ENCODE results near the gene CAMTA1.
"Not testable (repeated sequence)": the region's sequence is repeated elsewhere in the genome, so short reads cannot be mapped to it uniquely, and the experiment has no call there.

CAMTA1 gene

DNA sequence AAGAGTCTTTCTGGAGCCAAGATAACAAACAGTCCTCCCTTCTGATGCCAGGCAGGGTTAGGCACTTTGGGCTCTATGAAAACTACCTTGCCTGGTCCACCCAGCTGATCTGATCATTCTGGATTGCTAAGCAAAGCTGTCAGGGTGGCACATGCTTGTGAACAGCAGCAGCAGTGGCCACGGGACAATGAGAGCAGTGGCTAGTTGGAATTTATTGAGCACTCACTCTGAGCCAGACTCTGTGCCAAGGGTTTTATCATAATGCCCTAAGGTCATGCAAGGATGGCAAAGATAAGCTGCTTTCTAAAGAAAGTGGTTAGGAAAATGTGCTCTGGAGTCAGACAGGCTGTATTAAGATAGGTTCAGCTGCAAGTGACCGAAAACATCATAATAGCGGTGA lies 595.5 kb downstream of the CAMTA1 start:
- H3K9me3 ChIP-seq (replicated peaks in 1 of 11): peaks cover 0 to 7% (median 4%) of the 10 kb centered on the region in 11 experiments; a peak in 6 of 22 replicates
- peaks cover 0 to 8% (median 0%) of the 10 kb centered on the region in 10 experiments; a peak in 1 of 20 replicates for H3K4me1 ChIP-seq
- H3K27ac ChIP-seq: no peak overlapping the region
- H3K4me2 ChIP-seq: no peak overlapping the region
- no peaks in the 10 kb centered on the region for H3K36me3 ChIP-seq
- H3K9ac ChIP-seq: no peak overlapping the region
- H3K27me3 ChIP-seq: no peaks in the 10 kb centered on the region
- no peak for TF ChIP-seq Cebpa-rat (IDR thresholded peaks at IDR 0.05)
- no peaks in the 10 kb centered on the region; a peak in 1 of 22 replicates for H4K20me1 ChIP-seq
- no peak overlapping the region for H3K4me3 ChIP-seq

DNA sequence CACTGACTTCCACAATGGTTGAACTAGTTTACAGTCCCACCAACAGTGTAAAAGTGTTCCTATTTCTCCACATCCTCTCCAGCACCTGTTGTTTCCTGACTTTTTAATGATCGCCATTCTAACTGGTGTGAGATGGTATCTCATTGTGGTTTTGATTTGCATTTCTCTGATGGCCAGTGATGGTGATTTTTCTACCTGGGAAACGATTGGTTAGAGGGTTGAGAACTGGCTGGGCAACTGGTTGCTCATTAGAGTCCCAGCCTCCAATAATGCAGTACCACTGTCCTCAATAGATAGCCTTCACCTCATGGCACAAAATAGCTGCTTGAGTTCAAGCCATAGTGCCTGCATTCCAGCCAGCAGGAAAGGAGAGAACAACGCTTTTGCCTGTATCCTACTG lies 596.5 kb downstream of the CAMTA1 start:
- H3K4me1 ChIP-seq; H3K27me3 ChIP-seq; H3K4me2 ChIP-seq; H4K20me1 ChIP-seq; H3K9ac ChIP-seq; H3K27ac ChIP-seq; H3K4me3 ChIP-seq; H3K36me3 ChIP-seq; H3K9me3 ChIP-seq (replicated peaks in 1 of 11): not testable (repeated sequence)

GRCh38 chr1:7382971-7383370 lies 597.7 kb downstream of the CAMTA1 start:
- Histone ChIP-seq H3K4me3 (no peak overlapping the region), H3K4me2 (no peak overlapping the region), H3K9me3 (replicated peaks in 1 of 11) (peaks cover 0 to 7% (median 4%) of the 10 kb centered on the region in 11 experiments; a peak in 6 of 22 replicates), H3K9ac (no peak overlapping the region), H4K20me1 (no peaks in the 10 kb centered on the region), H3K27me3 (no peaks in the 10 kb centered on the region), H3K27ac (no peak overlapping the region), H3K36me3 (no peaks in the 10 kb centered on the region), H3K4me1 (peaks cover 0 to 8% (median 0%) of the 10 kb centered on the region in 10 experiments; a peak in 1 of 20 replicates)
- TF ChIP-seq Cebpa-rat (IDR thresholded peaks at IDR 0.05): no peak

GRCh38 chr1:7383671-7384520 lies 598.6 kb downstream of the CAMTA1 start:
- H3K9ac ChIP-seq: no peak overlapping the region
- no peaks in the 10 kb centered on the region for H4K20me1 ChIP-seq
- H3K27ac ChIP-seq: no peak overlapping the region
- no peak for TF ChIP-seq Cebpa-rat (IDR thresholded peaks at IDR 0.05)
- H3K4me3 ChIP-seq: no peak overlapping the region
- no peaks in the 10 kb centered on the region for H3K36me3 ChIP-seq
- H3K4me2 ChIP-seq: no peak overlapping the region
- peaks cover 0 to 7% (median 4%) of the 10 kb centered on the region in 11 experiments; a peak in 6 of 22 replicates for H3K9me3 ChIP-seq (replicated peaks in 1 of 11)
- H3K4me1 ChIP-seq: peaks cover 5 to 13% (median 8%) of the 10 kb centered on the region in 10 experiments; a peak in 19 of 20 replicates
- H3K27me3 ChIP-seq: no peaks in the 10 kb centered on the region

DNA sequence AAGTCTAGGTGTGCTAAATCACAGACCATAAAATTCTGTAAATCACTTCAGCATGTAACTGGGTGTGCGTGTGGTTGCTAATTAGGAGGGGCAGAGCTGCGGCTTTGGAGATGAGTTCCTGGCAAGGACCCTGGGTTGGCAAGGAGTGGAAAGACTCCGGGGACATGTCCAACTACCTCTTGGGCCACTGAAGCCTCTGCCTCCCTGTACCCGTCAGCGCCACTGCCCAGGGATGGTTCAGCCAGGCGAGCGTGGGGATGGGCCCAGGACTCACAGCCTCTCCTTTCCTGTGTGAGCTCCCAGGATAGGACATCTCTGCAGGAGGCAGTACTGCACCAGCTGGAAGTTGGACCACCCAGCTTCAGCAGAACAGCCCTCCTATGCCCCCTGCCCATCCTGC lies 599.4 kb downstream of the CAMTA1 start:
- Histone ChIP-seq H3K9me3 (replicated peaks in 1 of 11) (peaks cover 0 to 7% (median 4%) of the 10 kb centered on the region in 11 experiments; a peak in 6 of 22 replicates), H3K4me3 (no peak overlapping the region), H3K27ac (no peak overlapping the region), H3K27me3 (no peaks in the 10 kb centered on the region), H3K4me1 (peaks cover 12 to 17% (median 15%) of the 10 kb centered on the region in 10 experiments), H3K36me3 (no peaks in the 10 kb centered on the region), H3K9ac (no peak overlapping the region), H4K20me1 (no peaks in the 10 kb centered on the region), H3K4me2 (no peak overlapping the region)
- no peak for TF ChIP-seq Cebpa-rat (IDR thresholded peaks at IDR 0.05)

GRCh38 chr1:7385471-7386225 lies 600.4 kb downstream of the CAMTA1 start:
- Histone ChIP-seq H3K9me3 (replicated peaks in 1 of 11) (peaks cover 0 to 7% (median 4%) of the 10 kb centered on the region in 11 experiments; a peak in 6 of 22 replicates), H3K4me1 (peaks cover 20 to 27% (median 25%) of the 10 kb centered on the region in 10 experiments), H4K20me1 (no peaks in the 10 kb centered on the region), H3K4me2 (no peak overlapping the region), H3K27me3 (no peaks in the 10 kb centered on the region), H3K4me3 (no peak overlapping the region), H3K9ac (no peak overlapping the region), H3K27ac (no peak overlapping the region), H3K36me3 (no peaks in the 10 kb centered on the region)
- TF ChIP-seq Cebpa-rat (IDR thresholded peaks at IDR 0.05): no peak

DNA sequence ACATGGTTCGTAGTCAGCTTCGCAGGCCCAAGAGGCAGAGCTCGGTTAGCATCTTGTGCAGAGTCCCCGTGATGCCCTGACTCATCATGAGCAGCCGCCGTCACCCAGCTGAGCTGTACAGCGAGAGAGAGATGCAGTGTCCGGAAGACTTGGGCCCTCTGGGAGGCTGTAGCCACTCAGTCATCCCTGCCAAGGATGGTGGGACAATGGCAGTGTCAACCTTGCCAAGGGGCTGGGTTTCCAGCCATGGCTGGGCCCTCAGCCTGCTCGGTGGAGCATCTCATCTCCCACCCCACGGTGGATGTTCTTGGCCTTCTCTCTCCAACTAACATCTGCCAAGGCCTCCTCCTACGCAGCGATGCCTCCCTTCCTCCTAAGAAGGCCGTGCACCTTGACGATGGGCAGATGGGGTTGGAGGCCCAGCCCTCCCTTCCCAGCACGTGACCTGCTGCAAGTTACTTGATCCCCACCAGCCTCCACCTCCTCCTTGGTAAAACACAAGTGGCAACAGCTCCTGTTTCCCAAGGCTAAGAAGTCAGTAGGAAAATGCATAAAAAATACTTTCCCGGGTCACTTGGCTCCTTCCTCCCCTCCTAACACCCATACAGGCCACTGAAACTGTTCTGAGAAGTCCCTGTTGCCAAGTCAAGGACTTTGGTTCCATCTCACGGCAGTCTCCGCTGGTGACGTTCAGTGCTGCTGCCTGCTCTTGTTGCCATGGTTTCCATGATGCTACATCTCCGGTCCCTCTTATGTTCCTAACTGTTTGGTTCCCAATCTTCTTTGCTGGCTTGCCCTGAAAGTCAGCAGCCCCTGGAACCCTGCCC lies 601.2 kb downstream of the CAMTA1 start:
- Histone ChIP-seq H3K36me3 (no peaks in the 10 kb centered on the region), H3K9me3 (replicated peaks in 1 of 11) (peaks cover 0 to 7% (median 4%) of the 10 kb centered on the region in 11 experiments; a peak in 6 of 22 replicates), H3K9ac (no peak overlapping the region), H3K4me1 (peaks cover 20 to 30% (median 26%) of the 10 kb centered on the region in 10 experiments), H3K4me2 (no peak overlapping the region), H3K27me3 (no peaks in the 10 kb centered on the region), H4K20me1 (no peaks in the 10 kb centered on the region), H3K27ac (no peak overlapping the region), H3K4me3 (no peak overlapping the region)
- TF ChIP-seq Cebpa-rat (IDR thresholded peaks at IDR 0.05): no peak

DNA sequence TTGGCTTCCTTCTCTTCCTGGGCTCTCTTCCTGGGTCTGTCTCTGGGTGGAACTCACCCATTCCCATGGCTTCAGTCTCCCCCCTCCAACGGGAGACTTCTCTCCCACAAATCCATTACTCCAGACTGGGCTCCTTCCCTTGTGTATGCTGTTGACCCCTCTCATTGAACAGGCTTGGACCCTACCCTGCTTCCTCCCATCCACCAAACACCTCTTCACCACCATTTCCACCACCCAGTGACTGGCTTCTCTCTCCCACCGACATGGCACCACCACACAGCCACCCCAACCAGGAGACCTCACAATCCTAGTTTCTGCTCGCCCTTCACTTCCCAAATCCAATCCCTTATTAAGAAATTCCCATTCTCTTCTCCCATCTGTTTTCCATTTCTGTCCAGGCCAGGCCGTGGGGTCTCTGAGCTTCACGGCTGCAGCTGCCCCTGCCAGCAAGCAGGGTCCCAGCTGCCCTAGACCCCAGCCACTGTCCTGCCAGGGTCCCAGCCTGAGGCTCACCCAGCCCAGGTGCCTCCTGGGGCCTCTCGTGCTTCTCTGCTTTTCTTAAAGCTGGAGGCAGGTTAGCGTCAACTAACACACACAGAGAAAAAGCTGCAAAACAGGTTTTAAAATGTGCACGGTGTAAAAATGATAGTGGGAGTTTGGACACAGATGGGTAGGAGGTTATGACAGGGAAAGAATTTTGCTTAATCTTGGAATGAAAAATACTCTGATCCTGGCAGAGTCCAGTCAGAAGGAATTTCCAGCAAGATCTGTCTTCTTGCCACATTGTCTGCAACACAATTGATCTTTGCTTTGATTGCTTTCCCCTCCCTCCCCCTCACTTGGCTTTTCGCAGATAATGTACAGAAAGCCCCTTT lies 602.0 kb downstream of the CAMTA1 start:
- Histone ChIP-seq H3K27me3 (no peaks in the 10 kb centered on the region), H3K36me3 (no peaks in the 10 kb centered on the region), H3K4me3 (no peak overlapping the region), H4K20me1 (no peaks in the 10 kb centered on the region), H3K4me2 (no peak overlapping the region), H3K9ac (no peak overlapping the region), H3K9me3 (replicated peaks in 1 of 11) (no peaks in the 10 kb centered on the region), H3K27ac (no peak overlapping the region), H3K4me1 (peaks cover 20 to 30% (median 26%) of the 10 kb centered on the region in 10 experiments)
- TF ChIP-seq Cebpa-rat (IDR thresholded peaks at IDR 0.05): no peak

Measured in BLaER1 treated with 17β-estradiol and CSF1 and Interleukin-3, amounts not matched to agents 10 nM and 100 nM (cell line).